Measurements from ENCODE around the gene C1orf232. TPM values are rescaled to one million over a fixed set of nuclear protein-coding genes. Genes with fewer than 3 reads are reported as not detected.

C1orf232 gene
- total RNA-seq, 1 donor from 2014 or later, result not detected

GRCh38 chr1:26203642-26204318, 35.0 kb upstream of the C1orf232 start:
- intact Hi-C loops (cut with DNase I), result no loop called here
- no peak for ATAC-seq

GRCh38 chr1:26200413-26200812, 31.6 kb upstream of the C1orf232 start:
- Histone ChIP-seq H3K27ac (no peak overlapping the region), H3K4me3 (no peak overlapping the region), H3K9me3 (no peaks in the 10 kb centered on the region), H3K4me1 (no peaks in the 10 kb centered on the region), H3K27me3 (no peaks in the 10 kb centered on the region), H3K36me3 (no peaks in the 10 kb centered on the region)
- no peak for DNase-seq
- intact Hi-C loops (cut with DNase I), result no loop called here
- ATAC-seq, result no peak
- no peak for TF ChIP-seq CTCF (IDR thresholded peaks at IDR 0.05)

More at GRCh38 chr1:26203642-26204318, 35.0 kb upstream of the C1orf232 start:
- no peak overlapping the region for H3K4me3 ChIP-seq
- no peak for TF ChIP-seq CTCF (IDR thresholded peaks at IDR 0.05)
- H3K27ac ChIP-seq, result no peak overlapping the region
- no peaks in the 10 kb centered on the region for H3K9me3 ChIP-seq
- H3K27me3 ChIP-seq, result no peaks in the 10 kb centered on the region
- H3K4me1 ChIP-seq, result no peaks in the 10 kb centered on the region
- H3K36me3 ChIP-seq, result no peaks in the 10 kb centered on the region
- DNase-seq, result no peak

- Histone ChIP-seq H3K36me3 (no peaks in the 10 kb centered on the region), H3K9me3 (no peaks in the 10 kb centered on the region), H3K4me3 (no peak overlapping the region), H3K4me1 (no peaks in the 10 kb centered on the region), H3K27me3 (no peaks in the 10 kb centered on the region), H3K27ac (no peak overlapping the region)
- DNase-seq (no peak), ATAC-seq (no peak)
- intact Hi-C loops (cut with DNase I), result no loop called here
- no peak for TF ChIP-seq CTCF (IDR thresholded peaks at IDR 0.05)
Observed at GRCh38 chr1:26197813-26198212, 29.1 kb upstream of the C1orf232 start.

GRCh38 chr1:26197301-26197700, 28.5 kb upstream of the C1orf232 start:
- no peaks in the 10 kb centered on the region for H3K4me1 ChIP-seq
- no peak overlapping the region for H3K27ac ChIP-seq
- no peak overlapping the region for H3K4me3 ChIP-seq
- ATAC-seq, result no peak
- no peaks in the 10 kb centered on the region for H3K9me3 ChIP-seq
- H3K27me3 ChIP-seq, result no peaks in the 10 kb centered on the region
- intact Hi-C loops (cut with DNase I), result no loop called here
- no peaks in the 10 kb centered on the region for H3K36me3 ChIP-seq
- TF ChIP-seq CTCF (IDR thresholded peaks at IDR 0.05), result no peak
- DNase-seq, result no peak

GRCh38 chr1:26195805-26196204, 27.0 kb upstream of the C1orf232 start:
- no peak for DNase-seq
- H3K36me3 ChIP-seq, result no peaks in the 10 kb centered on the region
- H3K4me1 ChIP-seq, result no peaks in the 10 kb centered on the region
- no peak overlapping the region for H3K4me3 ChIP-seq
- no peaks in the 10 kb centered on the region for H3K27me3 ChIP-seq
- intact Hi-C loops (cut with DNase I), result no loop called here
- TF ChIP-seq CTCF (IDR thresholded peaks at IDR 0.05), result no peak
- no peak for ATAC-seq
- H3K9me3 ChIP-seq, result no peaks in the 10 kb centered on the region
- no peak overlapping the region for H3K27ac ChIP-seq

- Histone ChIP-seq H3K27me3 (no peaks in the 10 kb centered on the region), H3K27ac (no peak overlapping the region), H3K36me3 (no peaks in the 10 kb centered on the region), H3K9me3 (no peaks in the 10 kb centered on the region), H3K4me1 (no peaks in the 10 kb centered on the region), H3K4me3 (no peak overlapping the region)
- intact Hi-C loops (cut with DNase I), result no loop called here
- ATAC-seq (no peak), DNase-seq (no peak)
- no peak for TF ChIP-seq CTCF (IDR thresholded peaks at IDR 0.05)
Observed at GRCh38 chr1:26191739-26192138, 23.0 kb upstream of the C1orf232 start.
